ENCODE data around the gene KIRREL3. TPM values are rescaled to one million over a fixed set of nuclear protein-coding genes. Genes with fewer than 3 reads are reported as not detected.

Gene KIRREL3
- total RNA-seq, 2 experiments from 2014 or later, result not detected

DNA sequence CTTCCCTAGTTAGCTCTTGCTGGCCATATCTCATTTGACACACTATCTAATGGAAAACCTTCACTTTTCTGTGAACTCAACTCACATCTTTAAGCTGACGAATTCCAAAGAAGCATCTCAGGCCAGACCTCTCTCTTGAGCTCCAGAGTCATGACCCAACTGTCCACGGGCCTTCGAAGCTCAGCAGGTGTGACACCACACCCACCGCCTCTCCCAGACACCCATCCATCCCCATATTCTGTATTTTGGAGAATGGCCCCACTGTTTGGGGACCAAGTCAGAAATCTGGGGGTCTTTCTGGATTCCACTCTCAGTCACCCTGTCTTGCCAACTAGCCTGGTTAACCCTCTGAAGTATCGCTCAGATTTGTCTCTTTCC is 519.3 kb downstream of the KIRREL3 start:
- Histone ChIP-seq H3K4me1 (ENCODE audit: insufficient read depth, low read length) (peaks cover 17% of the 10 kb centered on the region), H3K36me3 (ENCODE audit: insufficient read depth, low read length) (no peaks in the 10 kb centered on the region), H3K27ac (ENCODE audit: low read depth in 1 of 2, low read length in 2 of 2) (no peak overlapping the region), H3K27me3 (ENCODE audit: control insufficient read depth in 1 of 2, insufficient read depth in 2 of 2, low read length in 2 of 2) (no peaks in the 10 kb centered on the region), H3K9me3 (ENCODE audit: control insufficient read depth in 1 of 2, insufficient read depth in 1 of 2, low read length in 2 of 2) (no peaks in the 10 kb centered on the region), H3K4me3 (ENCODE audit: low read length) (no peak overlapping the region)
- no peak overlapping the region for H3K4me3 Mint-ChIP-seq
- TF ChIP-seq, protein P1, sequence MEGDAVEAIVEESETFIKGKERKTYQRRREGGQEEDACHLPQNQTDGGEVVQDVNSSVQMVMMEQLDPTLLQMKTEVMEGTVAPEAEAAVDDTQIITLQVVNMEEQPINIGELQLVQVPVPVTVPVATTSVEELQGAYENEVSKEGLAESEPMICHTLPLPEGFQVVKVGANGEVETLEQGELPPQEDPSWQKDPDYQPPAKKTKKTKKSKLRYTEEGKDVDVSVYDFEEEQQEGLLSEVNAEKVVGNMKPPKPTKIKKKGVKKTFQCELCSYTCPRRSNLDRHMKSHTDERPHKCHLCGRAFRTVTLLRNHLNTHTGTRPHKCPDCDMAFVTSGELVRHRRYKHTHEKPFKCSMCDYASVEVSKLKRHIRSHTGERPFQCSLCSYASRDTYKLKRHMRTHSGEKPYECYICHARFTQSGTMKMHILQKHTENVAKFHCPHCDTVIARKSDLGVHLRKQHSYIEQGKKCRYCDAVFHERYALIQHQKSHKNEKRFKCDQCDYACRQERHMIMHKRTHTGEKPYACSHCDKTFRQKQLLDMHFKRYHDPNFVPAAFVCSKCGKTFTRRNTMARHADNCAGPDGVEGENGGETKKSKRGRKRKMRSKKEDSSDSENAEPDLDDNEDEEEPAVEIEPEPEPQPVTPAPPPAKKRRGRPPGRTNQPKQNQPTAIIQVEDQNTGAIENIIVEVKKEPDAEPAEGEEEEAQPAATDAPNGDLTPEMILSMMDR (IDR thresholded peaks at IDR 0.05), result no peak
- no peaks in the 10 kb centered on the region for H3K9me3 Mint-ChIP-seq
- DNase-seq (no peak), ATAC-seq (ENCODE audit: poor library complexity) (no peak)
- intact Hi-C loops (cut with DNase I, micrococcal nuclease), result loop anchor here in 1 of 2 experiments (2.0 kb wide), 1 partner anchor 558 kb away; no protein-coding TSS in a partner anchor
- H3K4me1 Mint-ChIP-seq (ENCODE audit: low read depth), result peaks cover 21% of the 10 kb centered on the region
- POLR2A ChIA-PET, result interaction anchor here (1.0 to 1.1 kb wide), 3 partner anchors 41 to 177 kb away, joined by 3 to 8 read pairs (median 5); partner anchors contain the start of gene DCPS
- H3K27ac Mint-ChIP-seq, result no peak overlapping the region
- H3K27me3 Mint-ChIP-seq, result no peaks in the 10 kb centered on the region
- H3K36me3 Mint-ChIP-seq (ENCODE audit: low read depth), result no peaks in the 10 kb centered on the region
- CTCF ChIA-PET, result interaction anchor here (0.7 to 2.6 kb wide), 12 partner anchors 8 to 212 kb away, joined by 3 to 25 read pairs (median 4); partner anchors contain the start of genes FOXRED1 and SRPRA

DNA sequence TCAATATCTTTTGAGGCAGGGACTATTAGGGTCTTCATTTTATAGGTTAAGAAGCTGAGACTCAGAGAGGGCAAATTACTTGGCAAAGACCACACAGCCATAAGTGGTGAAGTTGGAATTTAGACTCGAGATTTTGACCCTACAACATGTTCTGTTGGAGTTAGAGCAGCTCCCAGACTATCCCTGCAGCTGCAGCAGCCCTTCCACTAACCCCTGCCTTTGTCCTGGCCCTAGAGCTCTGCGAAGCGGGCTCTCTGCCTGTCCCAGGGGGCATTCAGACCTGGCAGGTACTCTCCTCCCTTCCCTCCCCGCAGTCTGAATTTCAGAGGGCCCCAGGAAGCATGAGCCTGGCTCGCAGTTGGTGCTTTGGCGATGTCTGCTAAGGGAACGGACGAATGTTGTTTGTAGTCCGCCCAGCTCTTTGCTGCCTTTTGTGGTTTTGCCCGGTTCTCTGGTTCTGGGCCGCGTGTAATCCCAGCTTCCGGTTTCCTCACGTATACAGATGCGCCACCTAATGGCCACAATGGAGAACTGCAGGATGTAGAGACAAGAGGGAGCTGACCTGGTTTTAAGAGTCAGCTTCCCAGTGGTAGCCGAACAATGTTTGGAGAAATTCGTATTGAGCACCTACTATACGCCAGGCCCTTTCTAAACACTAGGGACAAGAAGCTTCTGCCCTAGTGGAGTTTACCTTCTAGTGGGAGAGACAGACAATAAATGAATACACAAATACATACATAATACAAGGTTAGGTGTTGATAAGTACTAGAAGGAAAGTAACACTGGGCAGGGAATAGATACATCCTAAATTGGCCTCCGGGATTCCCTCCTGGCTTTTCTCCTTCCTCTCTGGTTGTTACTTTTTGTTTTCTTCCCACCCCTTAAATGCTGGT is 519.9 kb downstream of the KIRREL3 start:
- no peaks in the 10 kb centered on the region for H3K27me3 ChIP-seq (ENCODE audit: control insufficient read depth in 1 of 2, insufficient read depth in 2 of 2, low read length in 2 of 2)
- ATAC-seq (ENCODE audit: poor library complexity), result peak; percentile 83
- H3K36me3 ChIP-seq (ENCODE audit: insufficient read depth, low read length), result no peaks in the 10 kb centered on the region
- Mint-ChIP-seq H3K27ac (peak overlapping the region; percentile 14), H3K4me3 (peak overlapping the region; percentile 30), H3K9me3 (no peaks in the 10 kb centered on the region), H3K36me3 (ENCODE audit: low read depth) (no peaks in the 10 kb centered on the region), H3K27me3 (no peaks in the 10 kb centered on the region), H3K4me1 (ENCODE audit: low read depth) (peaks cover 21% of the 10 kb centered on the region)
- intact Hi-C loops (cut with DNase I, micrococcal nuclease), result loop anchor here (1.0 to 2.0 kb wide), 4 partner anchors 39 to 558 kb away; no protein-coding TSS in a partner anchor
- TF ChIP-seq, protein P1 (IDR thresholded peaks at IDR 0.05), result peak; percentile 92
- peak overlapping the region; percentile 38 for H3K4me3 ChIP-seq (ENCODE audit: low read length)
- H3K27ac ChIP-seq (ENCODE audit: low read depth in 1 of 2, low read length in 2 of 2), result no peak overlapping the region
- DNase-seq, result peak; percentile 42 to 87 (median 60)
- peaks cover 17% of the 10 kb centered on the region for H3K4me1 ChIP-seq (ENCODE audit: insufficient read depth, low read length)
- H3K9me3 ChIP-seq (ENCODE audit: control insufficient read depth in 1 of 2, insufficient read depth in 1 of 2, low read length in 2 of 2), result no peaks in the 10 kb centered on the region
- ChIA-PET CTCF (interaction anchor here (0.7 to 2.6 kb wide), 14 partner anchors 8 to 212 kb away, joined by 3 to 25 read pairs (median 4); partner anchors contain the start of genes FOXRED1 and SRPRA), POLR2A (interaction anchor here (0.6 to 1.3 kb wide), 6 partner anchors 15 to 578 kb away, joined by 3 to 8 read pairs (median 4); partner anchors contain the start of genes DCPS and PUS3)

DNA sequence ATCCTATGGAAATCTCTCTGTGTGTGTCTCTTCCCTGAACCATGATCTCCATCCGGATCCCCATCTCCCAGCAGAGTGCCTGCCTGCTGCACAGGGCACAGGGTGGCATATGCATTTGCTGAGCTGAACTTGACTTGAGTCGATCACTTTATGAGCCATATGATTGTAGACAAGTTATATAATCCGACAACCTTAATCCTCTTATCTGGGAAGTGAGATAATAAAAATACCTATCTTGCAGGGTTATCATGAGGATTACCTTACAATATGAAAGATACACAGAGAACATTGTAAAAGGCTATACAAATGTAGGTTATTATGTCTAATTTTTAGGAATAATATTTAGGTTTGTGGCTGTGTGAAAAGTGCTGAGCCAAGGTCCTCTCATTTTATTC is 520.6 kb downstream of the KIRREL3 start:
- ATAC-seq (ENCODE audit: poor library complexity) (no peak), DNase-seq (no peak)
- ChIA-PET POLR2A (interaction anchor here (1.1 to 1.3 kb wide), 4 partner anchors 14 to 577 kb away, joined by 3 to 8 read pairs (median 4); partner anchors contain the start of genes DCPS and PUS3), CTCF (interaction anchor here (0.7 to 2.6 kb wide), 12 partner anchors 8 to 211 kb away, joined by 3 to 25 read pairs (median 4); partner anchors contain the start of genes FOXRED1 and SRPRA)
- peaks cover 21% of the 10 kb centered on the region for H3K4me1 Mint-ChIP-seq (ENCODE audit: low read depth)
- no peak overlapping the region for H3K27ac Mint-ChIP-seq
- H3K9me3 ChIP-seq (ENCODE audit: control insufficient read depth in 1 of 2, insufficient read depth in 1 of 2, low read length in 2 of 2), result no peaks in the 10 kb centered on the region
- intact Hi-C loops (cut with DNase I, micrococcal nuclease), result loop anchor here (1.0 to 2.0 kb wide), 4 partner anchors 39 to 557 kb away; no protein-coding TSS in a partner anchor
- no peaks in the 10 kb centered on the region for H3K36me3 ChIP-seq (ENCODE audit: insufficient read depth, low read length)
- peaks cover 17% of the 10 kb centered on the region for H3K4me1 ChIP-seq (ENCODE audit: insufficient read depth, low read length)
- H3K4me3 Mint-ChIP-seq, result no peak overlapping the region
- no peak overlapping the region for H3K4me3 ChIP-seq (ENCODE audit: low read length)
- no peaks in the 10 kb centered on the region for H3K27me3 Mint-ChIP-seq
- H3K27me3 ChIP-seq (ENCODE audit: control insufficient read depth in 1 of 2, insufficient read depth in 2 of 2, low read length in 2 of 2), result no peaks in the 10 kb centered on the region
- TF ChIP-seq, protein P1 (IDR thresholded peaks at IDR 0.05), result no peak
- no peaks in the 10 kb centered on the region for H3K36me3 Mint-ChIP-seq (ENCODE audit: low read depth)
- H3K9me3 Mint-ChIP-seq, result no peaks in the 10 kb centered on the region
- H3K27ac ChIP-seq (ENCODE audit: low read depth in 1 of 2, low read length in 2 of 2), result no peak overlapping the region

Data from CD4-positive, alpha-beta T cell (primary cell).